Activated T-helper 17 cell treated with anti-CD3 and anti-CD28 coated beads, Interleukin-2, amount 50 U/mL, for 72 hours (primary cell): ENCODE results near the gene APIP. TPM values are rescaled to one million over a fixed set of nuclear protein-coding genes. Genes with fewer than 3 reads are reported as not detected.

Experiments used
- ATAC-seq: fragments of 150-1000 bp; cut with Tn5 transposase; replicated peaks from 2 replicates; pipeline ENCODE4 v1.10.0; 2021; ENCODE audit warnings: mild to moderate bottlenecking, moderate library complexity
- H3K27ac Mint-ChIP-seq: one replicate; pipeline ENCODE4 v1.8.0; 2022; ENCODE audit warnings: mixed read lengths
- H3K27me3 Mint-ChIP-seq: one replicate; pipeline ENCODE4 v1.8.0; 2022; ENCODE audit warnings: mixed read lengths
- H3K36me3 Mint-ChIP-seq: one replicate; pipeline ENCODE4 v1.8.0; 2022; ENCODE audit warnings: low read depth, mild to moderate bottlenecking, mixed read lengths
- H3K4me1 Mint-ChIP-seq: one replicate; pipeline ENCODE4 v1.8.0; 2022; ENCODE audit warnings: mixed read lengths
- H3K4me3 Mint-ChIP-seq: one replicate; pipeline ENCODE4 v1.8.0; 2022; ENCODE audit warnings: mild to moderate bottlenecking, mixed read lengths
- H3K9me3 Mint-ChIP-seq: one replicate; pipeline ENCODE4 v1.8.0; 2022; ENCODE audit warnings: mixed read lengths
- total RNA-seq, 2 donors: library from RNA; stranded (reverse); gene quantifications; one replicate each; pipeline ENCODE4 v1.2.3, GENCODE V29; 2022

APIP gene
- total RNA-seq, 2 donors from 2014 or later: 19.5 to 30.6 TPM

GRCh38 chr11:34855021-34855753 is 61.0 kb downstream of the APIP start:
- Mint-ChIP-seq H3K4me1 (no peaks in the 10 kb centered on the region), H3K27ac (no peak overlapping the region), H3K36me3 (no peaks in the 10 kb centered on the region), H3K9me3 (no peaks in the 10 kb centered on the region), H3K27me3 (no peaks in the 10 kb centered on the region), H3K4me3 (no peak overlapping the region)
- ATAC-seq: no peak

- peaks cover 2% of the 10 kb centered on the region for H3K27me3 Mint-ChIP-seq
- no peak for ATAC-seq
- H3K36me3 Mint-ChIP-seq: no peaks in the 10 kb centered on the region
- H3K27ac Mint-ChIP-seq: no peak overlapping the region
- H3K4me1 Mint-ChIP-seq: no peaks in the 10 kb centered on the region
- no peaks in the 10 kb centered on the region for H3K9me3 Mint-ChIP-seq
- no peak overlapping the region for H3K4me3 Mint-ChIP-seq
These were observed 64.3 kb downstream of the APIP start for GRCh38 chr11:34851916-34852315.

- no peaks in the 10 kb centered on the region for H3K4me1 Mint-ChIP-seq
- H3K4me3 Mint-ChIP-seq: no peak overlapping the region
- H3K36me3 Mint-ChIP-seq: no peaks in the 10 kb centered on the region
- ATAC-seq: no peak
- no peak overlapping the region for H3K27ac Mint-ChIP-seq
- H3K9me3 Mint-ChIP-seq: no peaks in the 10 kb centered on the region
- peaks cover 4% of the 10 kb centered on the region for H3K27me3 Mint-ChIP-seq
These were observed 65.8 kb downstream of the APIP start for GRCh38 chr11:34850334-34850733.

- H3K4me1 Mint-ChIP-seq: no peaks in the 10 kb centered on the region
- H3K36me3 Mint-ChIP-seq: no peaks in the 10 kb centered on the region
- peaks cover 11% of the 10 kb centered on the region for H3K27me3 Mint-ChIP-seq
- H3K4me3 Mint-ChIP-seq: no peak overlapping the region
- no peaks in the 10 kb centered on the region for H3K9me3 Mint-ChIP-seq
- ATAC-seq: no peak
- H3K27ac Mint-ChIP-seq: no peak overlapping the region
These were observed 69.7 kb downstream of the APIP start for GRCh38 chr11:34846467-34846866.

GRCh38 chr11:34844463-34845112 is 71.6 kb downstream of the APIP start:
- H3K36me3 Mint-ChIP-seq: no peaks in the 10 kb centered on the region
- no peak overlapping the region for H3K27ac Mint-ChIP-seq
- ATAC-seq: no peak
- no peak overlapping the region for H3K4me3 Mint-ChIP-seq
- no peaks in the 10 kb centered on the region for H3K4me1 Mint-ChIP-seq
- H3K27me3 Mint-ChIP-seq: peaks cover 11% of the 10 kb centered on the region
- no peaks in the 10 kb centered on the region for H3K9me3 Mint-ChIP-seq

GRCh38 chr11:34843271-34843670 is 72.9 kb downstream of the APIP start:
- no peaks in the 10 kb centered on the region for H3K36me3 Mint-ChIP-seq
- no peak for ATAC-seq
- no peak overlapping the region for H3K27ac Mint-ChIP-seq
- H3K4me1 Mint-ChIP-seq: no peaks in the 10 kb centered on the region
- no peak overlapping the region for H3K4me3 Mint-ChIP-seq
- peaks cover 16% of the 10 kb centered on the region for H3K27me3 Mint-ChIP-seq
- H3K9me3 Mint-ChIP-seq: no peaks in the 10 kb centered on the region

GRCh38 chr11:34840736-34841386 is 75.3 kb downstream of the APIP start:
- no peaks in the 10 kb centered on the region for H3K9me3 Mint-ChIP-seq
- no peak overlapping the region for H3K27ac Mint-ChIP-seq
- no peak overlapping the region for H3K4me3 Mint-ChIP-seq
- ATAC-seq: peak; percentile 71
- H3K36me3 Mint-ChIP-seq: no peaks in the 10 kb centered on the region
- no peaks in the 10 kb centered on the region for H3K4me1 Mint-ChIP-seq
- H3K27me3 Mint-ChIP-seq: peaks cover 19% of the 10 kb centered on the region

- Mint-ChIP-seq H3K27me3 (peaks cover 19% of the 10 kb centered on the region), H3K36me3 (no peaks in the 10 kb centered on the region), H3K9me3 (no peaks in the 10 kb centered on the region), H3K4me1 (no peaks in the 10 kb centered on the region), H3K27ac (no peak overlapping the region), H3K4me3 (no peak overlapping the region)
- no peak for ATAC-seq
These were observed 76.2 kb downstream of the APIP start for GRCh38 chr11:34839969-34840368.

GRCh38 chr11:34836958-34837856 is 79.0 kb downstream of the APIP start:
- no peaks in the 10 kb centered on the region for H3K9me3 Mint-ChIP-seq
- no peak overlapping the region for H3K27ac Mint-ChIP-seq
- H3K36me3 Mint-ChIP-seq: no peaks in the 10 kb centered on the region
- H3K27me3 Mint-ChIP-seq: peaks cover 16% of the 10 kb centered on the region
- no peak overlapping the region for H3K4me3 Mint-ChIP-seq
- no peak for ATAC-seq
- H3K4me1 Mint-ChIP-seq: no peaks in the 10 kb centered on the region

GRCh38 chr11:34833602-34834001 is 82.6 kb downstream of the APIP start:
- H3K4me1 Mint-ChIP-seq: no peaks in the 10 kb centered on the region
- H3K27me3 Mint-ChIP-seq: peaks cover 14% of the 10 kb centered on the region
- H3K4me3 Mint-ChIP-seq: no peak overlapping the region
- no peak overlapping the region for H3K27ac Mint-ChIP-seq
- no peaks in the 10 kb centered on the region for H3K36me3 Mint-ChIP-seq
- H3K9me3 Mint-ChIP-seq: no peaks in the 10 kb centered on the region
- ATAC-seq: no peak

Other genes with a start within 250 kb of the APIP start
- gene PDHX, start 239 bp upstream of the APIP start, total RNA-seq: 10 to 100 TPM; 23.9 to 28.2 TPM
- gene CD44, start 222.8 kb upstream of the APIP start, total RNA-seq: 100 to 1,000 TPM; 408 to 664 TPM